Activated T-helper 17 cell treated with anti-CD3 and anti-CD28 coated beads, Interleukin-2, amount 50 U/mL, for 72 hours (primary cell): ENCODE measurements around the gene SYT7. TPM values are rescaled to one million over a fixed set of nuclear protein-coding genes. Genes with fewer than 3 reads are reported as not detected.

Experiments used
- ATAC-seq: fragments of 150-1000 bp; cut with Tn5 transposase; replicated peaks from 2 replicates; pipeline ENCODE4 v1.10.0; 2021; ENCODE audit warnings: mild to moderate bottlenecking, moderate library complexity
- H3K27ac Mint-ChIP-seq: one replicate; pipeline ENCODE4 v1.8.0; 2022; ENCODE audit warnings: mixed read lengths
- H3K27me3 Mint-ChIP-seq: one replicate; pipeline ENCODE4 v1.8.0; 2022; ENCODE audit warnings: mixed read lengths
- H3K36me3 Mint-ChIP-seq: one replicate; pipeline ENCODE4 v1.8.0; 2022; ENCODE audit warnings: low read depth, mild to moderate bottlenecking, mixed read lengths
- H3K4me1 Mint-ChIP-seq: one replicate; pipeline ENCODE4 v1.8.0; 2022; ENCODE audit warnings: mixed read lengths
- H3K4me3 Mint-ChIP-seq: one replicate; pipeline ENCODE4 v1.8.0; 2022; ENCODE audit warnings: mild to moderate bottlenecking, mixed read lengths
- H3K9me3 Mint-ChIP-seq: one replicate; pipeline ENCODE4 v1.8.0; 2022; ENCODE audit warnings: mixed read lengths
- total RNA-seq, 2 donors: library from RNA; stranded (reverse); gene quantifications; one replicate each; pipeline ENCODE4 v1.2.3, GENCODE V29; 2022

Gene SYT7
- total RNA-seq, 2 donors from 2014 or later = 0.19 TPM; not detected in 1

GRCh38 chr11:61545341-61545740, 35.5 kb downstream of the SYT7 start:
- Mint-ChIP-seq H3K4me1 (no peaks in the 10 kb centered on the region), H3K27ac (no peak overlapping the region), H3K36me3 (no peaks in the 10 kb centered on the region), H3K4me3 (no peak overlapping the region), H3K27me3 (peaks cover 27% of the 10 kb centered on the region), H3K9me3 (no peaks in the 10 kb centered on the region)
- no peak for ATAC-seq

GRCh38 chr11:61544466-61544865, 36.4 kb downstream of the SYT7 start:
- Mint-ChIP-seq H3K4me1 (no peaks in the 10 kb centered on the region), H3K36me3 (no peaks in the 10 kb centered on the region), H3K27ac (no peak overlapping the region), H3K27me3 (peaks cover 31% of the 10 kb centered on the region), H3K4me3 (no peak overlapping the region), H3K9me3 (no peaks in the 10 kb centered on the region)
- no peak for ATAC-seq

GRCh38 chr11:61543606-61544306, 37.1 kb downstream of the SYT7 start:
- no peaks in the 10 kb centered on the region for H3K4me1 Mint-ChIP-seq
- no peak overlapping the region for H3K27ac Mint-ChIP-seq
- H3K4me3 Mint-ChIP-seq = no peak overlapping the region
- ATAC-seq = no peak
- no peaks in the 10 kb centered on the region for H3K9me3 Mint-ChIP-seq
- H3K36me3 Mint-ChIP-seq = no peaks in the 10 kb centered on the region
- H3K27me3 Mint-ChIP-seq = peaks cover 35% of the 10 kb centered on the region

GRCh38 chr11:61542705-61543104, 38.2 kb downstream of the SYT7 start:
- Mint-ChIP-seq H3K36me3 (no peaks in the 10 kb centered on the region), H3K4me3 (no peak overlapping the region), H3K27me3 (peaks cover 32% of the 10 kb centered on the region), H3K4me1 (no peaks in the 10 kb centered on the region), H3K27ac (no peak overlapping the region), H3K9me3 (no peaks in the 10 kb centered on the region)
- no peak for ATAC-seq

- Mint-ChIP-seq H3K4me3 (no peak overlapping the region), H3K36me3 (no peaks in the 10 kb centered on the region), H3K27me3 (peaks cover 28% of the 10 kb centered on the region), H3K9me3 (no peaks in the 10 kb centered on the region), H3K27ac (no peak overlapping the region), H3K4me1 (no peaks in the 10 kb centered on the region)
- no peak for ATAC-seq
Observed at GRCh38 chr11:61542024-61542461, 38.8 kb downstream of the SYT7 start.

- Mint-ChIP-seq H3K4me1 (no peaks in the 10 kb centered on the region), H3K36me3 (no peaks in the 10 kb centered on the region), H3K27me3 (peaks cover 26% of the 10 kb centered on the region), H3K9me3 (no peaks in the 10 kb centered on the region), H3K27ac (no peak overlapping the region), H3K4me3 (no peak overlapping the region)
- ATAC-seq = no peak
Observed at GRCh38 chr11:61541598-61541997, 39.3 kb downstream of the SYT7 start.

GRCh38 chr11:61540528-61540927, 40.3 kb downstream of the SYT7 start:
- Mint-ChIP-seq H3K36me3 (no peaks in the 10 kb centered on the region), H3K27me3 (peaks cover 24% of the 10 kb centered on the region), H3K4me3 (no peak overlapping the region), H3K4me1 (no peaks in the 10 kb centered on the region), H3K9me3 (no peaks in the 10 kb centered on the region), H3K27ac (no peak overlapping the region)
- no peak for ATAC-seq

GRCh38 chr11:61539831-61540357, 41.0 kb downstream of the SYT7 start:
- no peak overlapping the region for H3K27ac Mint-ChIP-seq
- ATAC-seq = no peak
- H3K4me1 Mint-ChIP-seq = peaks cover 2% of the 10 kb centered on the region
- no peaks in the 10 kb centered on the region for H3K36me3 Mint-ChIP-seq
- peaks cover 25% of the 10 kb centered on the region for H3K27me3 Mint-ChIP-seq
- H3K9me3 Mint-ChIP-seq = no peaks in the 10 kb centered on the region
- H3K4me3 Mint-ChIP-seq = no peak overlapping the region

GRCh38 chr11:61539006-61539405, 41.9 kb downstream of the SYT7 start:
- H3K36me3 Mint-ChIP-seq = no peaks in the 10 kb centered on the region
- H3K9me3 Mint-ChIP-seq = no peaks in the 10 kb centered on the region

GRCh38 chr11:61538636-61538961, 42.3 kb downstream of the SYT7 start:
- Mint-ChIP-seq H3K9me3 (no peaks in the 10 kb centered on the region), H3K27me3 (peaks cover 30% of the 10 kb centered on the region), H3K27ac (no peak overlapping the region), H3K4me1 (peaks cover 7% of the 10 kb centered on the region), H3K36me3 (no peaks in the 10 kb centered on the region), H3K4me3 (no peak overlapping the region)
- ATAC-seq = no peak

More at GRCh38 chr11:61539006-61539405, 41.9 kb downstream of the SYT7 start:
- no peak for ATAC-seq
- H3K4me1 Mint-ChIP-seq = peaks cover 7% of the 10 kb centered on the region
- no peak overlapping the region for H3K27ac Mint-ChIP-seq
- peaks cover 31% of the 10 kb centered on the region for H3K27me3 Mint-ChIP-seq
- no peak overlapping the region for H3K4me3 Mint-ChIP-seq

- Mint-ChIP-seq H3K9me3 (no peaks in the 10 kb centered on the region), H3K4me3 (no peak overlapping the region), H3K4me1 (peaks cover 7% of the 10 kb centered on the region), H3K27me3 (peaks cover 30% of the 10 kb centered on the region), H3K36me3 (no peaks in the 10 kb centered on the region), H3K27ac (no peak overlapping the region)
- ATAC-seq = no peak
Observed at GRCh38 chr11:61537326-61537725, 43.5 kb downstream of the SYT7 start.

- no peak for ATAC-seq
- Mint-ChIP-seq H3K4me3 (no peak overlapping the region), H3K9me3 (no peaks in the 10 kb centered on the region), H3K27ac (no peak overlapping the region), H3K36me3 (no peaks in the 10 kb centered on the region), H3K27me3 (peaks cover 29% of the 10 kb centered on the region), H3K4me1 (peaks cover 7% of the 10 kb centered on the region)
Observed at GRCh38 chr11:61536676-61537270, 44.1 kb downstream of the SYT7 start.

- Mint-ChIP-seq H3K4me3 (no peak overlapping the region), H3K9me3 (no peaks in the 10 kb centered on the region), H3K36me3 (no peaks in the 10 kb centered on the region), H3K27me3 (peaks cover 23% of the 10 kb centered on the region), H3K27ac (no peak overlapping the region), H3K4me1 (peaks cover 7% of the 10 kb centered on the region)
- ATAC-seq = no peak
Observed at GRCh38 chr11:61535998-61536675, 44.7 kb downstream of the SYT7 start.

GRCh38 chr11:61534933-61535839, 45.7 kb downstream of the SYT7 start:
- H3K27me3 Mint-ChIP-seq = peaks cover 23% of the 10 kb centered on the region
- no peak overlapping the region for H3K27ac Mint-ChIP-seq
- no peaks in the 10 kb centered on the region for H3K9me3 Mint-ChIP-seq
- no peak for ATAC-seq
- H3K4me1 Mint-ChIP-seq = peaks cover 7% of the 10 kb centered on the region
- H3K36me3 Mint-ChIP-seq = no peaks in the 10 kb centered on the region
- no peak overlapping the region for H3K4me3 Mint-ChIP-seq
